A549 (cell line): ENCODE data around the gene NRG4. TPM values are rescaled to one million over a fixed set of nuclear protein-coding genes. Genes with fewer than 3 reads are reported as not detected.
"Not testable (repeated sequence)": the region's sequence is repeated elsewhere in the genome, so short reads cannot be mapped to it uniquely, and the experiment has no call there.

Source experiments
- ATAC-seq, 2 experiments: fragments of 200-7000 bp in 1 of 2; fragments of >200 bp in 1 of 2; cut with Nextera tagmentation in 1 of 2; cut with Tn5 transposase in 1 of 2; 3 replicates each; pipeline versions ENCODE4 v1.8.0 to v1.9.1; 2018 to 2020; ENCODE audit warnings: mild to moderate bottlenecking in 1 of 2, moderate library complexity in 1 of 2
- CTCF ChIA-PET: fragments of 300-600 bp; sonication (Branson Sonifier 250); formaldehyde crosslinking; extraction: SDS; loops from one replicate; lab custom pipeline; 2021; ENCODE audit warnings: antibody characterized with exemption, inconsistent platforms; lab: Yijun Ruan, JAX
- POLR2A ChIA-PET: fragments of 350-600 bp; formaldehyde crosslinking; extraction: SDS; loops from one replicate; lab custom pipeline; 2021; ENCODE audit warnings: antibody characterized with exemption, inconsistent platforms; lab: Yijun Ruan, JAX
- DNase-seq, 2 experiments: peaks; one replicate each; pipeline versions ENCODE4 v3.0.0 to v3.0.0-alpha.2; 2011 to 2016; ENCODE audit warnings: low read depth in 1 of 2, low spot score in 1 of 2
- FAIRE-seq: peaks from 2 replicates; lab custom pipeline; 2011; peaks lifted over from hg19 to GRCh38; lab: Jason Lieb, UNC
- H3K27ac ChIP-seq, 2 experiments: fragments of >200 bp; sonication (Bioruptor Twin); formaldehyde crosslinking; 3 replicates each; pipeline ENCODE4 v1.5.1; 2016 to 2017
- H3K4me1 ChIP-seq: fragments of >200 bp; sonication (Bioruptor Twin); formaldehyde crosslinking; 3 replicates; pipeline ENCODE4 v1.6.1; 2016
- H3K4me2 ChIP-seq: fragments of >200 bp; sonication (Bioruptor Twin); formaldehyde crosslinking; 3 replicates; pipeline ENCODE4 v1.6.1; 2016
- H3K4me3 ChIP-seq: fragments of >200 bp; sonication (Bioruptor Twin); formaldehyde crosslinking; 3 replicates; pipeline ENCODE4 v1.5.1; 2016
- H3K9me3 ChIP-seq: fragments of >200 bp; sonication (Bioruptor Twin); formaldehyde crosslinking; 3 replicates; pipeline ENCODE4 v1.6.1; 2016
- CHD2 ChIP-seq: fragments of 150-350 bp; IDR thresholded peaks from 2 replicates; pipeline ENCODE4 v1.6.1; 2014; ENCODE audit warnings: low read length; ENCODE audit not compliant: partially characterized antibody
- EHF ChIP-seq: fragments of 250-450 bp; sonication (Bioruptor Pico); IDR thresholded peaks from 2 replicates; pipeline ENCODE4 v1.5.0; 2020; ENCODE audit warnings: mild to moderate bottlenecking
- HOXB13 ChIP-seq: fragments of 250-450 bp; sonication (Bioruptor Pico); IDR thresholded peaks from 2 replicates; pipeline ENCODE4 v1.5.0; 2020; ENCODE audit warnings: low read depth, mild to moderate bottlenecking, moderate library complexity
- KDM1A ChIP-seq: fragments of 200-600 bp; sonication (generic); IDR thresholded peaks from 2 replicates; pipeline ENCODE4 v1.6.1; 2016; ENCODE audit warnings: low read depth, mild to moderate bottlenecking
- POLR2AphosphoS2 ChIP-seq: conservative IDR thresholded peaks from 2 replicates; pipeline ENCODE4 v1.6.1; 2012; ENCODE audit warnings: low read length, improper control_type of control experiment, inconsistent platforms
- RAD21 ChIP-seq, 2 experiments: fragments of >200 bp in 1 of 2; sonication (Bioruptor Twin) in 1 of 2; formaldehyde crosslinking in 1 of 2; IDR thresholded peaks in 1 of 2; conservative IDR thresholded peaks in 1 of 2; 2 replicates in 1 of 2; 3 replicates in 1 of 2; pipeline ENCODE4 v1.6.1; 2012 to 2018; ENCODE audit warnings: inconsistent platforms in 1 of 2
- RFX5 ChIP-seq: fragments of 450-650 bp; IDR thresholded peaks from 2 replicates; pipeline ENCODE4 v1.7.1; 2014; ENCODE audit warnings: antibody characterized with exemption, mild to moderate bottlenecking, moderate library complexity
- SREBF2 ChIP-seq: fragments of 450-650 bp; IDR thresholded peaks from 2 replicates; pipeline ENCODE4 v1.6.1; 2014; ENCODE audit warnings: mild to moderate bottlenecking, moderate library complexity
- ZSCAN20 ChIP-seq: fragments of 250-450 bp; sonication (Bioruptor Pico); IDR thresholded peaks from 2 replicates; pipeline ENCODE4 v1.8.0; 2022; ENCODE audit warnings: mild to moderate bottlenecking, moderate library complexity
- WGBS: methylation state at CpG from one replicate; pipeline ENCODE4 v1.1.6; 2017; ENCODE audit errors: missing lambda C conversion rate; 5-methylcytosine and 5-hydroxymethylcytosine counted together
- polyA plus RNA-seq, 4 experiments: library from polyadenylated mRNA; depleted of rRNA in 3 of 4; stranded (reverse); fragments of >200 nt; fragmentation: RNase III in 1 of 4; extraction: RNeasy Plus Mini Kit Qiagen cat#74134 plus additional on column Dnase treatment in 1 of 4; gene quantifications; 2 replicates in 3 of 4; 3 replicates in 1 of 4; pipeline ENCODE4 v1.2.3, GENCODE V29; 2011 to 2017
- TF ChIP-seq, protein P1 (sequence below): fragments of >200 bp; sonication (Bioruptor Twin); formaldehyde crosslinking; IDR thresholded peaks from 3 replicates; pipeline ENCODE4 v1.6.1; 2016
- TF ChIP-seq, protein P2 (sequence below): fragments of 200-600 bp; sonication (generic); IDR thresholded peaks from 2 replicates; pipeline ENCODE4 v1.6.1; 2016; ENCODE audit warnings: antibody characterized with exemption, mild to moderate bottlenecking, moderate library complexity
- TF ChIP-seq, protein P3 (sequence below): fragments of 250-450 bp; sonication (Bioruptor Pico); IDR thresholded peaks from 2 replicates; pipeline ENCODE4 v1.5.0; 2020; ENCODE audit warnings: low read depth, mild to moderate bottlenecking, moderate library complexity
- TF ChIP-seq, protein P4 (sequence below): IDR thresholded peaks from 2 replicates; pipeline ENCODE4 v1.6.1; 2012

NRG4 gene
- polyA plus RNA-seq, 2 of the 4 experiments (the other 2 are of a cell fraction), result 0.56 to 9.2 TPM

DNA sequence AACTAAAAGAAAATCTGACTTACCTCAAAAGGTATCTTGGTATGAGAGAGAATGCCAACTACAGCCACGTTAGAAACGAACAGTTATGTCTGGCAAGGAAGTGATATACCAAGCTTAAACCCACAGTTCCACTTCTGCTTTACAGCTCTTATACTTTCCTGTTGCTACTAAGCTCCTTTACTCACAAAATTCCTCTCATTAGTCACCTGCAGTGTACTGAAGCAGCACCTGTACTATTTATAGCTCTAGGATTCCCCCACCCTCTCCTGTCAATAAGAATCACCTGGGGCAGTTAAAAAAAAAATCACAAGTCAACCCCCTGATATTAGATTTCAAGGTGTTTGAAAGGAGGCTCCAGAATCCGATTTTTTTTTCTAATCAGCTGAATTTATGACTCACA, 44.7 kb upstream of the NRG4 start:
- no peak for TF ChIP-seq RAD21 (conservative IDR thresholded peaks at IDR 0.05 in 1 of 2, IDR thresholded peaks at IDR 0.05 in 1 of 2)
- TF ChIP-seq, protein P1, sequence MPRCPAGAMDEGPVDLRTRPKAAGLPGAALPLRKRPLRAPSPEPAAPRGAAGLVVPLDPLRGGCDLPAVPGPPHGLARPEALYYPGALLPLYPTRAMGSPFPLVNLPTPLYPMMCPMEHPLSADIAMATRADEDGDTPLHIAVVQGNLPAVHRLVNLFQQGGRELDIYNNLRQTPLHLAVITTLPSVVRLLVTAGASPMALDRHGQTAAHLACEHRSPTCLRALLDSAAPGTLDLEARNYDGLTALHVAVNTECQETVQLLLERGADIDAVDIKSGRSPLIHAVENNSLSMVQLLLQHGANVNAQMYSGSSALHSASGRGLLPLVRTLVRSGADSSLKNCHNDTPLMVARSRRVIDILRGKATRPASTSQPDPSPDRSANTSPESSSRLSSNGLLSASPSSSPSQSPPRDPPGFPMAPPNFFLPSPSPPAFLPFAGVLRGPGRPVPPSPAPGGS, result no peak
- TF ChIP-seq SREBF2, result no peak
- TF ChIP-seq, protein P2, sequence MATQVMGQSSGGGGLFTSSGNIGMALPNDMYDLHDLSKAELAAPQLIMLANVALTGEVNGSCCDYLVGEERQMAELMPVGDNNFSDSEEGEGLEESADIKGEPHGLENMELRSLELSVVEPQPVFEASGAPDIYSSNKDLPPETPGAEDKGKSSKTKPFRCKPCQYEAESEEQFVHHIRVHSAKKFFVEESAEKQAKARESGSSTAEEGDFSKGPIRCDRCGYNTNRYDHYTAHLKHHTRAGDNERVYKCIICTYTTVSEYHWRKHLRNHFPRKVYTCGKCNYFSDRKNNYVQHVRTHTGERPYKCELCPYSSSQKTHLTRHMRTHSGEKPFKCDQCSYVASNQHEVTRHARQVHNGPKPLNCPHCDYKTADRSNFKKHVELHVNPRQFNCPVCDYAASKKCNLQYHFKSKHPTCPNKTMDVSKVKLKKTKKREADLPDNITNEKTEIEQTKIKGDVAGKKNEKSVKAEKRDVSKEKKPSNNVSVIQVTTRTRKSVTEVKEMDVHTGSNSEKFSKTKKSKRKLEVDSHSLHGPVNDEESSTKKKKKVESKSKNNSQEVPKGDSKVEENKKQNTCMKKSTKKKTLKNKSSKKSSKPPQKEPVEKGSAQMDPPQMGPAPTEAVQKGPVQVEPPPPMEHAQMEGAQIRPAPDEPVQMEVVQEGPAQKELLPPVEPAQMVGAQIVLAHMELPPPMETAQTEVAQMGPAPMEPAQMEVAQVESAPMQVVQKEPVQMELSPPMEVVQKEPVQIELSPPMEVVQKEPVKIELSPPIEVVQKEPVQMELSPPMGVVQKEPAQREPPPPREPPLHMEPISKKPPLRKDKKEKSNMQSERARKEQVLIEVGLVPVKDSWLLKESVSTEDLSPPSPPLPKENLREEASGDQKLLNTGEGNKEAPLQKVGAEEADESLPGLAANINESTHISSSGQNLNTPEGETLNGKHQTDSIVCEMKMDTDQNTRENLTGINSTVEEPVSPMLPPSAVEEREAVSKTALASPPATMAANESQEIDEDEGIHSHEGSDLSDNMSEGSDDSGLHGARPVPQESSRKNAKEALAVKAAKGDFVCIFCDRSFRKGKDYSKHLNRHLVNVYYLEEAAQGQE, result no peak
- no peak for TF ChIP-seq EHF (CRISPR knock-in tag)
- no peak for TF ChIP-seq KDM1A
- peak overlapping the region; percentile 62 for H3K4me2 ChIP-seq
- H3K9me3 ChIP-seq, result no peaks in the 10 kb centered on the region
- H3K4me3 ChIP-seq, result no peak overlapping the region
- 13% methylated on average over 3 of the region's 3 CpGs for WGBS
- no peak for ATAC-seq
- no peak for FAIRE-seq
- H3K4me1 ChIP-seq, result peaks cover 15% of the 10 kb centered on the region
- ChIA-PET POLR2A (no interaction called here), CTCF (interaction anchor here (0.6 to 9.2 kb wide), 26 partner anchors 9 to 899 kb away, joined by 3 to 448 read pairs (median 4); no protein-coding TSS in a partner anchor)
- no peak overlapping the region for H3K27ac ChIP-seq
- no peak for DNase-seq

DNA sequence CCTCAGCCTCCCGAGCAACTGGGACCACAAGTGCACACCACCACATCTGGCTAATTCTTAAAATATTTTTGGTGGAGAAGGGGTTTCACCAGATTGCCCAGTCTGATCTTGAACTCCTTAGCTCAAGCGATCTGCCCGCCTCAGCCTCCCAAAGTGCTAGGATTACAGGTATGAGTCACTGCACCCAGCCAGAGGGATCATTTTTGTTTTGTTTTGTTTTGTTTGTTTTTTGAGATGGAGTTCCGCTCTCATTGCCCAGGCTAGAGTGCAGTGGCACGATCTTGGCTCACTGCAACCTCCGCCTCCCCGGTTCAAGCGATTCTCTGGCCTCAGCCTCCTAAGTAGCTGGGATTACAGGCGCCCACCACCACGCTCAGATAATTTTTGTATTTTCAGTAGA, 42.0 kb upstream of the NRG4 start:
- peaks cover 10% of the 10 kb centered on the region; the same call in 2 of the 3 replicates for H3K4me1 ChIP-seq
- H3K27ac ChIP-seq, H3K4me3 ChIP-seq, H3K4me2 ChIP-seq, ATAC-seq, DNase-seq, POLR2A ChIA-PET, FAIRE-seq, H3K9me3 ChIP-seq: not testable (repeated sequence)
- CTCF ChIA-PET, result interaction anchor here (0.5 to 2.5 kb wide), 2 partner anchors 85 to 278 kb away, joined by 3 to 23 read pairs; no protein-coding TSS in a partner anchor
- WGBS, result 68% methylated on average over 10 of the region's 10 CpGs

DNA sequence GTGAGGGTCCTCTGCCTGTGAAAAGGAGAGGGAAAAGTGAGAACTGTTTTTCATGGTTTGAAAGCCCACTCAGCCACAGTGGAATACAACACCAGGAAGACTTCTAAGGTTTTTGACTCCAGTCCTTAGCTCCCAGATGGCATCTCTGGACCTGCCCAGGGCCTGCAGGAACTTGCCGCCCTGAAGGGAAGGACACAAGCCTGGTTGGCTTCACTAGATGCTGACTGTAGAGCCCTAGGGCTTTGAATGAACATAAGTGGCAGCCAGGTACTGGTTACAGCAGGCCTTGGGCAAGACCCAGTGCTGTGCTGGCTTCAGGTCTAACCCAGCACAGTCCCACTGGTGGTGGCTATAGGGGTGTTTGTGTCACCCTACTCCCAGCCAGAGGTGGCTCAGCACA, 26.3 kb upstream of the NRG4 start:
- CTCF ChIA-PET, result interaction anchor here (1.2 to 3.1 kb wide), 3 partner anchors 18 to 110 kb away, joined by 3 to 19 read pairs (median 3); no protein-coding TSS in a partner anchor
- no peak for TF ChIP-seq HOXB13
- no peak for TF ChIP-seq CHD2
- FAIRE-seq (no peak), DNase-seq (no peak), ATAC-seq (no peak)
- WGBS, result 27% methylated on average over 1 of the region's 1 CpG
- H3K4me2 ChIP-seq, result no peak overlapping the region
- POLR2A ChIA-PET, result no interaction called here
- no peaks in the 10 kb centered on the region for H3K4me1 ChIP-seq
- H3K27ac ChIP-seq, result no peak overlapping the region
- no peak overlapping the region for H3K4me3 ChIP-seq
- H3K9me3 ChIP-seq, result no peaks in the 10 kb centered on the region

DNA sequence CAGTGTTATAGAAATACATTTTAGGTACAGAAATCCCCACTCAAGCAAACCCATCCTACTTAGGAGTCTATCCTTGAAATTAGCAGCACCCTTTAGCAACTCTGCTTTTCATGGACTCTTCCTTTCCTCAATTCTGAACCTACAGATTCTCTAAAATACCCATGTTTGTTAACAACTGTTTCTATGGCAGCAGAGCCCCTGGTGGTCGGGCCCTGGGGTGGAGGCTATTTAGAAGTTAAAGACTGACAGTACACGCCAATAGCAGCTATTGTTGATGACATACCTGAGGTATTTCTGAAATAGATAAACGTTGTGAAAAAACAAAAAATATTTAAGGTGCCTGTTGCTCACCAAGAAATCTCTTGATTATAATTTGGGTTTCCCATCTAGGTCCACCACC, 23.4 kb upstream of the NRG4 start:
- TF ChIP-seq, protein P3, sequence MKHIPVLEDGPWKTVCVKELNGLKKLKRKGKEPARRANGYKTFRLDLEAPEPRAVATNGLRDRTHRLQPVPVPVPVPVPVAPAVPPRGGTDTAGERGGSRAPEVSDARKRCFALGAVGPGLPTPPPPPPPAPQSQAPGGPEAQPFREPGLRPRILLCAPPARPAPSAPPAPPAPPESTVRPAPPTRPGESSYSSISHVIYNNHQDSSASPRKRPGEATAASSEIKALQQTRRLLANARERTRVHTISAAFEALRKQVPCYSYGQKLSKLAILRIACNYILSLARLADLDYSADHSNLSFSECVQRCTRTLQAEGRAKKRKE, result no peak
- TF ChIP-seq SREBF2 (no peak), ZSCAN20 (no peak), CHD2 (no peak), RFX5 (no peak), POLR2AphosphoS2 (no peak)
- TF ChIP-seq, protein P4, sequence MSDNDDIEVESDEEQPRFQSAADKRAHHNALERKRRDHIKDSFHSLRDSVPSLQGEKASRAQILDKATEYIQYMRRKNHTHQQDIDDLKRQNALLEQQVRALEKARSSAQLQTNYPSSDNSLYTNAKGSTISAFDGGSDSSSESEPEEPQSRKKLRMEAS, result no peak
- ChIA-PET CTCF (interaction anchor here (1.1 to 3.1 kb wide), 5 partner anchors 12 to 115 kb away, joined by 3 to 19 read pairs (median 4); no protein-coding TSS in a partner anchor), POLR2A (no interaction called here)
- Histone ChIP-seq H3K4me3 (no peak overlapping the region), H3K4me2 (no peak overlapping the region), H3K4me1 (no peaks in the 10 kb centered on the region), H3K27ac (no peak overlapping the region), H3K9me3 (no peaks in the 10 kb centered on the region; the same call in 2 of the 3 replicates)
- DNase-seq (no peak), ATAC-seq (no peak), FAIRE-seq (no peak)
- WGBS, result 18% methylated on average over 3 of the region's 3 CpGs
